ENCODE measurements around the gene ODF2L.

Gene ODF2L

DNA sequence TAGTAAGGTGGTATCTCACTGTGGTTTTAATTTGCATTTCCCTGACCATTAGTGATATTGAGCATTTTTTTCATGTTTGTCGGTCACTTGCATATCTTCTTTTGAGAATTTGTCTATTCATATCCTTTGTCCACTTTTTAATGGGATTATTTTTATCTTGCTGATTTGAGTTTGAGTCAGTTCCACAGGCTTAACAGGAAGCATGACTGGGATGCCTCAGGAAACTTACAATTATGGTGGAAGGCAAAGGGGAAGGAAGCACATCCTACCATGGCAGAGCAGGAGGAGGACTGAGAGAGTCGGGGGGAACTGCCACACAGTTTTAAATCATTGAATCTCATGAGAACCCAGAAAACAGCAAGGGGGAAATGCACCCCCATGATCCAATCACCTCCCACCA is 51.1 kb downstream of the ODF2L start (continued):
- TF ChIP-seq, protein P1, sequence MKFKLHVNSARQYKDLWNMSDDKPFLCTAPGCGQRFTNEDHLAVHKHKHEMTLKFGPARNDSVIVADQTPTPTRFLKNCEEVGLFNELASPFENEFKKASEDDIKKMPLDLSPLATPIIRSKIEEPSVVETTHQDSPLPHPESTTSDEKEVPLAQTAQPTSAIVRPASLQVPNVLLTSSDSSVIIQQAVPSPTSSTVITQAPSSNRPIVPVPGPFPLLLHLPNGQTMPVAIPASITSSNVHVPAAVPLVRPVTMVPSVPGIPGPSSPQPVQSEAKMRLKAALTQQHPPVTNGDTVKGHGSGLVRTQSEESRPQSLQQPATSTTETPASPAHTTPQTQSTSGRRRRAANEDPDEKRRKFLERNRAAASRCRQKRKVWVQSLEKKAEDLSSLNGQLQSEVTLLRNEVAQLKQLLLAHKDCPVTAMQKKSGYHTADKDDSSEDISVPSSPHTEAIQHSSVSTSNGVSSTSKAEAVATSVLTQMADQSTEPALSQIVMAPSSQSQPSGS (tag by site-specific recombination; IDR thresholded peaks at IDR 0.05; ENCODE audit: low read depth): no peak
- TF ChIP-seq ZNF76 (tag by site-specific recombination; IDR thresholded peaks at IDR 0.05; ENCODE audit: borderline replicate concordance, low read depth): no peak
- TF ChIP-seq WT1 (tag by site-specific recombination; IDR thresholded peaks at IDR 0.05): no peak
- TF ChIP-seq SCRT1 (tag by site-specific recombination; IDR thresholded peaks at IDR 0.05; ENCODE audit: borderline replicate concordance): no peak
- TF ChIP-seq ZNF830 (tag by site-specific recombination; IDR thresholded peaks at IDR 0.05; ENCODE audit: low read depth): no peak
- TF ChIP-seq KLF8 (tag by site-specific recombination; IDR thresholded peaks at IDR 0.05): no peak

DNA sequence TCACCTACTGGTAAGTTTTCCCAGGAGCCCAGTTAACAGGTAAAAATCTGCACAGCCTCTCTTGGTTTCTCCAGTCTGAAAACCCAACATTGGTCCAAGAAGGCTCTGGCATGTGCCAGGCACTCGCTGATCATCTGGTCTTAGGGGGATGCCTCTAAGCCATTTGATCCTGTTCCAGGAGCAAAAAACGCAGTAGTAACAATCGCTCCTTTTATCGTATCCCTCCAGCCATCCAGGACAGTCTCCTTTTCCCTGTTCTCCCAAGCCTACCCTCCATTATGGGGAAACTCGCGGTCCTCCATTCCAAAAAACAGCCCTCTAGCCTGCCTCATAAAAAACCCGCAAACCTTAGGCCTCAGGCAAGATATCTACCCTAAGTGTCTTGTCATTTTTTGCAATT is 56.2 kb downstream of the ODF2L start:
- ChIA-PET POLR2A (no interaction called here), CTCF (no interaction called here)
- Histone ChIP-seq H3K9me3 (ENCODE audit: control insufficient read depth, insufficient read depth, low read depth, low read length) (no peaks in the 10 kb centered on the region), H3K4me1 (ENCODE audit: control insufficient read depth, insufficient read depth, low read length) (no peaks in the 10 kb centered on the region), H3K27ac (ENCODE audit: extremely low read depth, low read depth, low read length) (no peak overlapping the region), H3K4me3 (ENCODE audit: low read depth, low read length) (no peak overlapping the region), H3K36me3 (ENCODE audit: control insufficient read depth in 2 of 2, insufficient read depth in 1 of 2, low read length in 2 of 2) (no peaks in the 10 kb centered on the region)
- TF ChIP-seq, protein P2, sequence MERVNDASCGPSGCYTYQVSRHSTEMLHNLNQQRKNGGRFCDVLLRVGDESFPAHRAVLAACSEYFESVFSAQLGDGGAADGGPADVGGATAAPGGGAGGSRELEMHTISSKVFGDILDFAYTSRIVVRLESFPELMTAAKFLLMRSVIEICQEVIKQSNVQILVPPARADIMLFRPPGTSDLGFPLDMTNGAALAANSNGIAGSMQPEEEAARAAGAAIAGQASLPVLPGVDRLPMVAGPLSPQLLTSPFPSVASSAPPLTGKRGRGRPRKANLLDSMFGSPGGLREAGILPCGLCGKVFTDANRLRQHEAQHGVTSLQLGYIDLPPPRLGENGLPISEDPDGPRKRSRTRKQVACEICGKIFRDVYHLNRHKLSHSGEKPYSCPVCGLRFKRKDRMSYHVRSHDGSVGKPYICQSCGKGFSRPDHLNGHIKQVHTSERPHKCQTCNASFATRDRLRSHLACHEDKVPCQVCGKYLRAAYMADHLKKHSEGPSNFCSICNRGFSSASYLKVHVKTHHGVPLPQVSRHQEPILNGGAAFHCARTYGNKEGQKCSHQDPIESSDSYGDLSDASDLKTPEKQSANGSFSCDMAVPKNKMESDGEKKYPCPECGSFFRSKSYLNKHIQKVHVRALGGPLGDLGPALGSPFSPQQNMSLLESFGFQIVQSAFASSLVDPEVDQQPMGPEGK (tag by site-specific recombination; IDR thresholded peaks at IDR 0.05): no peak
- TF ChIP-seq ZNF140 (tag by site-specific recombination; IDR thresholded peaks at IDR 0.05): no peak
- no peak for TF ChIP-seq ZNF433 (tag by site-specific recombination; IDR thresholded peaks at IDR 0.05; ENCODE audit: low read depth)

DNA sequence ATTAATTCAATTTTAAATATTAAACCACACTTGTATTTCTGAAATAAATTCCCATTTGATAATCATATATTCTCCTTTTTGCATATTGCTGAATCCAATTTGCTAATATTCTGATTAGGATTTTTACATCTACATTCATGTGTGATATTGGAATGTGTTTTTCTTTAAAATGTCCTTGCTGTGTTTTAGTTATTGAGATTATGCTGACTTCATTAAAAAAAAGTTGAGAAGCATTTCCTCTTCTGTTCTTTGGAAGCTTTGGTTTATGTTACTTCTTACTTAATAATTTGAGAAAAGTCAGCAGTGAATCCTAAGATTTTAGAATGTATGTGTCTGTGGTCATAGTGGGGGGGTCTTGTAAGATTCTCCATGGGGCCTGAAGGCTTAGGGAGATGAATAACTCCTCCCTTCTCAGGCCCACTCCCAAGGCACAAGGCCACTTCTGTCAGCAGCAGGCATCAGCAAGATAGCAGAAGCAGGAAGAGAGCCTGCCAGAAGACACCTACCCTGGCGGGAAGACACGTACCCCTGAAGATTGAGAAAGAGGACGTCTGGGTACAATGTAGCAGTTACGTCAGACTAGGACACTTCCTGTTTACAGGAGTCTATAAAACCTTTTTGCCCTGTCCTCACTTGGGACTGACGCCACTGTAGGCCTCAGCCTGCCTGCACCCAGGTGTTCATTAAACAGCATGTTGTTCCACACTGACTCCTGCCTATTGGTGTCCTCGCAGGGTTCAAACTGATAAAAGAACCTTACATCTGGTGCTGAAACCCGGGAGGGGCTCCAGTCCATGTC is 56.9 kb downstream of the ODF2L start:
- Histone ChIP-seq H3K27ac (ENCODE audit: extremely low read depth, low read depth, low read length) (no peak overlapping the region), H3K36me3 (ENCODE audit: control insufficient read depth in 2 of 2, insufficient read depth in 1 of 2, low read length in 2 of 2) (no peaks in the 10 kb centered on the region), H3K4me1 (ENCODE audit: control insufficient read depth, insufficient read depth, low read length) (no peaks in the 10 kb centered on the region), H3K4me3 (ENCODE audit: low read depth, low read length) (no peak overlapping the region), H3K9me3 (ENCODE audit: control insufficient read depth, insufficient read depth, low read depth, low read length) (no peaks in the 10 kb centered on the region)
- TF ChIP-seq ZNF248 (tag by site-specific recombination; IDR thresholded peaks at IDR 0.05): no peak
- ChIA-PET POLR2A (no interaction called here), CTCF (no interaction called here)

DNA sequence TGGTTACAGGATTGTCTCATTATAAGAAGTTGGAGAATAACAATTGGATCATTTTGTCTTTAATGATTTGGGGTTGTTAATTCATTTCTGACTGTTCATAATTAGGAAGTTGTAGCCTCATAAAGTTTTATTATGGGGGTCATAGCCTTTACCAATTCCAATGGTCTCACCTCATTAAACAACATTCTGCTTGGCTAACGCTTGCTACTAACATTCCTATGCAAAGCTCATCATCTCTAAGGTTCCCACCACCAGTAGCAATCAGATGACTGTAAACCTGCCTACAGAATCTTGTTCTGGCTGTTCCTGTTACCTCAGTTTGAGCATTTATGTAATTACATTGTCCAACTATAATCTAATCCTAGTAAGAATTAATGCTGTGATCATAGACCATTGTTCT is 60.2 kb downstream of the ODF2L start:
- Histone ChIP-seq H3K27ac (ENCODE audit: extremely low read depth, low read depth, low read length) (no peak overlapping the region), H3K36me3 (ENCODE audit: control insufficient read depth in 2 of 2, insufficient read depth in 1 of 2, low read length in 2 of 2) (no peaks in the 10 kb centered on the region), H3K4me3 (ENCODE audit: low read depth, low read length) (no peak overlapping the region), H3K4me1 (ENCODE audit: control insufficient read depth, insufficient read depth, low read length) (no peaks in the 10 kb centered on the region), H3K9me3 (ENCODE audit: control insufficient read depth, insufficient read depth, low read depth, low read length) (no peaks in the 10 kb centered on the region)
- ChIA-PET CTCF (interaction anchor here (0.6 kb wide), 1 partner anchor 246 kb away, joined by 3 read pairs; no protein-coding TSS in a partner anchor), POLR2A (no interaction called here)
- TF ChIP-seq ZNF214 (tag by site-specific recombination; IDR thresholded peaks at IDR 0.05; ENCODE audit: borderline replicate concordance) (no peak), SETDB1 (IDR thresholded peaks at IDR 0.05; ENCODE audit: insufficient read length, low read length) (no peak), ZNF768 (tag by site-specific recombination; IDR thresholded peaks at IDR 0.05) (no peak), ZNF394 (tag by site-specific recombination; IDR thresholded peaks at IDR 0.05; ENCODE audit: borderline replicate concordance) (no peak), GLIS1 (tag by site-specific recombination; IDR thresholded peaks at IDR 0.05) (no peak), TRIM28 (IDR thresholded peaks at IDR 0.05; ENCODE audit: borderline replicate concordance, low read length) (no peak), GFI1B (tag by site-specific recombination; IDR thresholded peaks at IDR 0.05) (no peak), MEIS1 (CRISPR knock-in tag; IDR thresholded peaks at IDR 0.05; ENCODE audit: borderline replicate concordance) (no peak), ZNF76 (tag by site-specific recombination; IDR thresholded peaks at IDR 0.05; ENCODE audit: borderline replicate concordance, low read depth) (no peak), ZNF843 (tag by site-specific recombination; IDR thresholded peaks at IDR 0.05) (no peak), ZNF48 (tag by site-specific recombination; IDR thresholded peaks at IDR 0.05) (no peak)
- TF ChIP-seq, protein P3, sequence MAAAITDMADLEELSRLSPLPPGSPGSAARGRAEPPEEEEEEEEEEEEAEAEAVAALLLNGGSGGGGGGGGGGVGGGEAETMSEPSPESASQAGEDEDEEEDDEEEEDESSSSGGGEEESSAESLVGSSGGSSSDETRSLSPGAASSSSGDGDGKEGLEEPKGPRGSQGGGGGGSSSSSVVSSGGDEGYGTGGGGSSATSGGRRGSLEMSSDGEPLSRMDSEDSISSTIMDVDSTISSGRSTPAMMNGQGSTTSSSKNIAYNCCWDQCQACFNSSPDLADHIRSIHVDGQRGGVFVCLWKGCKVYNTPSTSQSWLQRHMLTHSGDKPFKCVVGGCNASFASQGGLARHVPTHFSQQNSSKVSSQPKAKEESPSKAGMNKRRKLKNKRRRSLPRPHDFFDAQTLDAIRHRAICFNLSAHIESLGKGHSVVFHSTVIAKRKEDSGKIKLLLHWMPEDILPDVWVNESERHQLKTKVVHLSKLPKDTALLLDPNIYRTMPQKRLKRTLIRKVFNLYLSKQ (tag by site-specific recombination; IDR thresholded peaks at IDR 0.05; ENCODE audit: borderline replicate concordance): no peak
